K562 (cell line): ENCODE measurements around the gene SIAE. TPM values are rescaled to one million over a fixed set of nuclear protein-coding genes. Genes with fewer than 3 reads are reported as not detected.

ENCODE experiments used
- ARID3A ChIP-seq: IDR thresholded peaks from 2 replicates; pipeline ENCODE4 v1.6.1; 2012; ENCODE audit warnings: low read depth, low read length, improper control_type of control experiment, borderline replicate concordance
- CTBP1 ChIP-seq: fragments of 450-650 bp; IDR thresholded peaks from 2 replicates; pipeline ENCODE4 v1.6.1; 2016; ENCODE audit warnings: borderline replicate concordance
- HDGF ChIP-seq: fragments of 450-650 bp; IDR thresholded peaks from 2 replicates; pipeline ENCODE4 v1.6.1; 2016
- HNRNPK ChIP-seq: fragments of 200-400 bp; formaldehyde crosslinking; IDR thresholded peaks from one replicate; pipeline ENCODE4 v1.6.1; 2018; ENCODE audit warnings: mild to moderate bottlenecking, low read depth, low read length; ENCODE audit not compliant: poor library complexity, severe bottlenecking
- KAT2B ChIP-seq: IDR thresholded peaks from one replicate; pipeline ENCODE4 v1.6.1; 2012; ENCODE audit warnings: low read depth, mild to moderate bottlenecking, control low read depth, inconsistent platforms, low read length, moderate library complexity
- MBD1 ChIP-seq: fragments of 250-450 bp; sonication (Bioruptor Pico); IDR thresholded peaks from 2 replicates; pipeline ENCODE4 v1.8.0; 2022; ENCODE audit warnings: inconsistent platforms
- MBD2 ChIP-seq: sonication (generic); IDR thresholded peaks from 2 replicates; pipeline ENCODE4 v1.6.1; 2016; ENCODE audit warnings: low read depth, borderline replicate concordance
- MLLT1 ChIP-seq, 2 experiments: fragments of 450-650 bp; IDR thresholded peaks; 2 replicates each; pipeline ENCODE4 v1.6.1; 2016
- MTA3 ChIP-seq: fragments of 450-650 bp; formaldehyde crosslinking; IDR thresholded peaks from 2 replicates; pipeline ENCODE4 v1.6.1; 2017; ENCODE audit warnings: mild to moderate bottlenecking, borderline replicate concordance
- OTX1 ChIP-seq: fragments of 450-650 bp; formaldehyde crosslinking; IDR thresholded peaks from 2 replicates; pipeline ENCODE4 v1.4.0; 2022; ENCODE audit warnings: mild to moderate bottlenecking
- RBFOX2 ChIP-seq: fragments of 200-400 bp; formaldehyde crosslinking; IDR thresholded peaks from 2 replicates; pipeline ENCODE4 v1.6.1; 2017; ENCODE audit warnings: low read depth, mild to moderate bottlenecking, low read length, moderate library complexity
- SIN3A ChIP-seq, 2 experiments: fragments of 150-350 bp in 1 of 2; IDR thresholded peaks; 2 replicates each; pipeline ENCODE4 v1.6.1; 2011 to 2016; ENCODE audit warnings: borderline replicate concordance in 2 of 2, low read depth in 2 of 2, low read length in 2 of 2, mild to moderate bottlenecking in 2 of 2, moderate library complexity in 2 of 2; ENCODE audit not compliant: control insufficient read depth in 1 of 2
- SNRNP70 ChIP-seq: fragments of 200-400 bp; formaldehyde crosslinking; optimal IDR thresholded peaks from 2 replicates; pipeline ENCODE3; 2017; ENCODE audit warnings: low read depth, low read length
- STAG1 ChIP-seq: sonication (generic); formaldehyde crosslinking; IDR thresholded peaks from 2 replicates; pipeline ENCODE4 v1.5.0; 2020; ENCODE audit warnings: missing genetic modification reagents, borderline replicate concordance
- STAT5A ChIP-seq: IDR thresholded peaks from 2 replicates; pipeline ENCODE4 v1.6.1; 2012; ENCODE audit warnings: low read length, inconsistent platforms, borderline replicate concordance
- ZBTB26 ChIP-seq: fragments of 450-650 bp; formaldehyde crosslinking; IDR thresholded peaks from 2 replicates; pipeline ENCODE4 v1.4.0; 2022; ENCODE audit warnings: missing genetic modification characterization
- ZFP30 ChIP-seq: fragments of 250-450 bp; sonication (Bioruptor Pico); IDR thresholded peaks from 2 replicates; pipeline ENCODE4 v1.8.0; 2022; ENCODE audit warnings: moderate library complexity, mild to moderate bottlenecking, inconsistent platforms, borderline replicate concordance
- ZNF23 ChIP-seq: fragments of 250-450 bp; sonication (Bioruptor Pico); IDR thresholded peaks from 2 replicates; pipeline ENCODE4 v1.4.0; 2020; ENCODE audit warnings: mild to moderate bottlenecking
- ZNF766 ChIP-seq: fragments of 200-800 bp; sonication (Bioruptor generic); conservative IDR thresholded peaks from 2 replicates; pipeline ENCODE4 v1.6.1; 2016; ENCODE audit warnings: missing genetic modification characterization, missing compliant biosample characterization
- ZNF780A ChIP-seq: fragments of 250-450 bp; sonication (Bioruptor Pico); IDR thresholded peaks from 2 replicates; pipeline ENCODE4 v1.5.0; 2021; ENCODE audit warnings: mild to moderate bottlenecking
- ZZZ3 ChIP-seq: fragments of 450-650 bp; IDR thresholded peaks from 2 replicates; pipeline ENCODE4 v1.6.1; 2016; ENCODE audit warnings: antibody characterized with exemption, mild to moderate bottlenecking, moderate library complexity
- polyA plus RNA-seq, 8 experiments: library from polyadenylated mRNA; depleted of rRNA in 4 of 8; stranded (reverse) in 5 of 8; unstranded in 3 of 8; fragments of >200 nt; fragmentation: Nextera tagmentation in 2 of 8; fragmentation: Illumina TruSeq in 1 of 8; extraction: Ambion mirVana in 2 of 8; extraction: Trizol in 1 of 8; gene quantifications; 2 replicates each; pipeline versions ENCODE4 v1.2.1 to v1.2.3, GENCODE V29; 2011 to 2014; ENCODE audit warnings: inconsistent platforms in 1 of 8, missing spikeins in 1 of 8
- total RNA-seq, 7 experiments: library from RNA; depleted of rRNA in 6 of 7; stranded (reverse); fragments of >200 nt in 6 of 7; fragmentation: Illumina TruSeq in 2 of 7; extraction: Trizol in 2 of 7; gene quantifications; 2 replicates each; pipeline versions ENCODE4 v1.2.1 to v1.2.3, GENCODE V29; 2011 to 2021; ENCODE audit warnings: low replicate concordance in 1 of 7

SIAE gene
- total and polyA plus RNA-seq, 9 of the 15 experiments (the other 6 are each of a cell fraction or from before 2014, with no cell fraction given): 0.89 to 9.6 (median 3.7) TPM

GRCh38 chr11:124622531-124623451 lies 50.7 kb downstream of the SIAE start, which contains the start of gene TBRG1 (continued):
- TF ChIP-seq SIN3A (IDR thresholded peaks at IDR 0.05; ENCODE audit: borderline replicate concordance in 2 of 2, control insufficient read depth in 1 of 2, low read depth in 2 of 2, low read length in 2 of 2): peak in 1 of 2 experiments; percentile 63; a peak in 1 of 4 replicates
- peak; percentile 86; the same call in 1 of the 2 replicates for TF ChIP-seq MTA3
- no peak for TF ChIP-seq STAT5A
- TF ChIP-seq ZNF23 (CRISPR knock-in tag): no peak
- no peak for TF ChIP-seq SNRNP70
- no peak for TF ChIP-seq ZNF780A (CRISPR knock-in tag)
- no peak for TF ChIP-seq HNRNPK
- TF ChIP-seq ZBTB26 (CRISPR knock-in tag): no peak
- TF ChIP-seq STAG1 (CRISPR knock-in tag): no peak
- TF ChIP-seq RBFOX2: peak; percentile 98
- peak in 1 of 2 experiments; percentile 32; a peak in 1 of 4 replicates for TF ChIP-seq MLLT1 (IDR thresholded peaks at IDR 0.05)
- TF ChIP-seq ZFP30 (CRISPR knock-in tag): no peak
- TF ChIP-seq MBD2: peak; percentile 86
- no peak for TF ChIP-seq MBD1 (CRISPR knock-in tag)
- TF ChIP-seq ZNF766 (CRISPR knock-in tag): no peak; the same call in 1 of the 2 replicates
- TF ChIP-seq CTBP1: peak; percentile 54
- TF ChIP-seq ZZZ3: no peak
- TF ChIP-seq ARID3A: no peak
- no peak for TF ChIP-seq HDGF
- TF ChIP-seq OTX1 (CRISPR knock-in tag): peak; percentile 7; the same call in 1 of the 2 replicates
- TF ChIP-seq KAT2B: no peak
